ENCODE measurements around the gene FHL3.

FHL3 gene

DNA sequence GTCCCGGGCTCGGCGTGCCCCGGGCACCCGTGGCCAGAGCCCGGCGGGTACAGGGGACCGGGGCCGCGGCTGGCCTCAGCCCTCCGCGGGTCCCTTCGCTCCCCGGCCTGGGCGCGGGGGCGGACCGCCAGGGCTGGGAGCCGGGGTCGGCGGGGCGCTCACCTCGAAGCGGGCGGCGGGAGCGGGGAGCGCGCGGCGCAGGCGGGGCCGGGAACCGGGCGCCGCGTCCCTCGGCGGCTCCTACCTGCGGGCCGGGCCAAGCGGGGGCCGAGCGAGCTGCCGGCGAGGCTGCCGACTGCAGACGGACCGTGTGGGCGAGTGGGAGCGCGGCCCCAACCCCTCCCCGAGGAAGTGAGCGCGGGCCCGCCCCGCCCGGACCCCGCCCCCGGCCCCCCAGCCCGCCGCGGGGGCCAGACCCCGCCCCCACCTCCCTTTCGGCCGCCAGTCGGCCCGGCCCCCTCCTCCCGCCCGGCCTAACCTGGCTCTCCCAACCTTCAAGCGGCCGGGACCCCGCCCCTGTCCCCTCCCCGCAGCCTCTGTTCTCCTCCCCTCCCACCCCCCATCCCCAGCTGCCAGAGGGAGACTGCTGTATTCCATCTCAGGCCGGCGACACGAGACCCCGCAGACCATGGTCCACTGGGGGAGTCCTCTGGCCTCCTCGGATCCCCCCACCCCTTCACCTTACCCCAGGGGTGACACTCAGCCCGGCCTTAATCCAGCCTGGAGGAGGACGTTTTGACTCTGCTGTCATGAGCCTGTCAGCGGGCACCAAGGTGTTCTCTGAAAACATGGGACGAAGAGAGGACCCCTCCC is at the start of gene FHL3:
TSS of gene FHL3 (minus strand) at position 320 of the 813 bp plus-strand sequence. CDS start 6,102 bp downstream, outside the sequence.
- Histone ChIP-seq H3K9ac (ENCODE audit: low read depth in 1 of 2, low read length in 2 of 2) (peak within 1 kb of the TSS; percentile 31 to 79), H3K4me3 (ENCODE audit: low read depth in 1 of 2, low read length in 2 of 2) (peak within 1 kb of the TSS; percentile 51 to 76), H3K36me3 (ENCODE audit: control insufficient read depth in 1 of 2, insufficient read depth in 2 of 2, low read length in 2 of 2) (no peaks in the 10 kb centered on the region), H3K27ac (ENCODE audit: low read depth, low read length) (no peak within 1 kb of the TSS), H3K4me1 (ENCODE audit: control insufficient read depth in 1 of 2, insufficient read depth in 2 of 2, low read length in 2 of 2) (peaks cover 9 to 15% of the 10 kb centered on the region in 2 donors), H3K9me3 (ENCODE audit: control insufficient read depth in 1 of 2, low read length in 2 of 2) (no peaks in the 10 kb centered on the region), H3K27me3 (ENCODE audit: control insufficient read depth in 1 of 2, insufficient read depth in 2 of 2, low read length in 2 of 2) (peaks cover 6% of the 10 kb centered on the region in 2 donors)

- Histone ChIP-seq H3K9ac (ENCODE audit: low read depth in 1 of 2, low read length in 2 of 2) (no peak overlapping the region), H3K9me3 (ENCODE audit: control insufficient read depth in 1 of 2, low read length in 2 of 2) (no peaks in the 10 kb centered on the region), H3K36me3 (ENCODE audit: control insufficient read depth in 1 of 2, insufficient read depth in 2 of 2, low read length in 2 of 2) (no peaks in the 10 kb centered on the region), H3K4me3 (ENCODE audit: low read depth in 1 of 2, low read length in 2 of 2) (no peak overlapping the region), H3K4me1 (ENCODE audit: control insufficient read depth in 1 of 2, insufficient read depth in 2 of 2, low read length in 2 of 2) (no peaks in the 10 kb centered on the region), H3K27me3 (ENCODE audit: control insufficient read depth in 1 of 2, insufficient read depth in 2 of 2, low read length in 2 of 2) (peaks cover 18 to 21% of the 10 kb centered on the region in 2 donors), H3K27ac (ENCODE audit: low read depth, low read length) (no peak overlapping the region)
Observed at GRCh38 chr1:38053416-38054091, 48.2 kb upstream of the FHL3 start.

- peaks cover 24 to 28% of the 10 kb centered on the region in 2 donors for H3K27me3 ChIP-seq (ENCODE audit: control insufficient read depth in 1 of 2, insufficient read depth in 2 of 2, low read length in 2 of 2)
- no peaks in the 10 kb centered on the region for H3K36me3 ChIP-seq (ENCODE audit: control insufficient read depth in 1 of 2, insufficient read depth in 2 of 2, low read length in 2 of 2)
Observed at GRCh38 chr1:38052750-38053415, 47.6 kb upstream of the FHL3 start.

GRCh38 chr1:38051079-38051543 is 45.8 kb upstream of the FHL3 start:
- Histone ChIP-seq H3K27ac (ENCODE audit: low read depth, low read length) (no peak overlapping the region), H3K4me3 (ENCODE audit: low read depth in 1 of 2, low read length in 2 of 2) (no peak overlapping the region), H3K36me3 (ENCODE audit: control insufficient read depth in 1 of 2, insufficient read depth in 2 of 2, low read length in 2 of 2) (no peaks in the 10 kb centered on the region), H3K9ac (ENCODE audit: low read depth in 1 of 2, low read length in 2 of 2) (no peak overlapping the region), H3K4me1 (ENCODE audit: control insufficient read depth in 1 of 2, insufficient read depth in 2 of 2, low read length in 2 of 2) (no peaks in the 10 kb centered on the region), H3K27me3 (ENCODE audit: control insufficient read depth in 1 of 2, insufficient read depth in 2 of 2, low read length in 2 of 2) (peaks cover 30 to 34% of the 10 kb centered on the region in 2 donors), H3K9me3 (ENCODE audit: control insufficient read depth in 1 of 2, low read length in 2 of 2) (no peaks in the 10 kb centered on the region)

More at GRCh38 chr1:38052750-38053415, 47.6 kb upstream of the FHL3 start:
- Histone ChIP-seq H3K9me3 (ENCODE audit: control insufficient read depth in 1 of 2, low read length in 2 of 2) (no peaks in the 10 kb centered on the region), H3K27ac (ENCODE audit: low read depth, low read length) (no peak overlapping the region), H3K4me3 (ENCODE audit: low read depth in 1 of 2, low read length in 2 of 2) (no peak overlapping the region), H3K4me1 (ENCODE audit: control insufficient read depth in 1 of 2, insufficient read depth in 2 of 2, low read length in 2 of 2) (no peaks in the 10 kb centered on the region), H3K9ac (ENCODE audit: low read depth in 1 of 2, low read length in 2 of 2) (no peak overlapping the region)

DNA sequence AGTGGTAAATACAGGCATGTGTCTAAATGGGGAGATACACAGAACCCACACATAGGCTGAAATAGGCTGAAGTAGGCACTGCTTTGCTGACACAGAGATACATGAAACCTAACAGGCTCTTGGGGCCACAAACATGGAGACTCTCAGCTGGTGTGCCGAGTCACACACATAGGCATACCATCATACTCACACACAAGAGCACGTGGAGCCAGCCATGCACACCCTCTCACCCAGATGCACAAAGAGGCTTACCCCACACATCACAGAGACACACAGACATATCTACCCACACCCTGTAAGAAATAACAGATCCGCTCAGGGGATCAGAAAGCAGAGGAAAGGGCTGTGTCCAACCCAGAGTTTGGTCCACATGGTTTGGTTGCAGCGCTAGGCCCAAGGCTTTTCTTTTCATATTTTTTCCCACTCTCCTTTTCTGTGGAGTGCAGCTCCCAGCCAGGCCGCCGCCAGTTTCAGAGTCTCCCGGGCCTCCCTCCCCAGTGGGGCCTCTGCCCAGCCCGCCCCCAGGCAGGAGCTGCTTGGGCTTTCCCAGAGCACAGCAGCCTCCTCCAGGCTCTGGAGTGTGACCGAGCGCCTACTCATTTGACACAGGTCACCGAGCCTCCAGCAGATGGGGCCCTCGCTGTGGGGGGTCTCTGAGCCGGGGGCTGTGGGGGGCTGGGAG is 45.2 kb upstream of the FHL3 start:
- H3K9ac ChIP-seq (ENCODE audit: low read depth in 1 of 2, low read length in 2 of 2): no peak overlapping the region
- no peak overlapping the region for H3K4me3 ChIP-seq (ENCODE audit: low read depth in 1 of 2, low read length in 2 of 2)
- H3K27me3 ChIP-seq (ENCODE audit: control insufficient read depth in 1 of 2, insufficient read depth in 2 of 2, low read length in 2 of 2): peaks cover 32 to 37% of the 10 kb centered on the region in 2 donors
- no peaks in the 10 kb centered on the region for H3K9me3 ChIP-seq (ENCODE audit: control insufficient read depth in 1 of 2, low read length in 2 of 2)
- H3K36me3 ChIP-seq (ENCODE audit: control insufficient read depth in 1 of 2, insufficient read depth in 2 of 2, low read length in 2 of 2): no peaks in the 10 kb centered on the region
- H3K27ac ChIP-seq (ENCODE audit: low read depth, low read length): no peak overlapping the region
- H3K4me1 ChIP-seq (ENCODE audit: control insufficient read depth in 1 of 2, insufficient read depth in 2 of 2, low read length in 2 of 2): no peaks in the 10 kb centered on the region

- peak overlapping the region; percentile 47 to 62 for H3K4me3 ChIP-seq (ENCODE audit: low read depth in 1 of 2, low read length in 2 of 2)
- no peaks in the 10 kb centered on the region for H3K9me3 ChIP-seq (ENCODE audit: control insufficient read depth in 1 of 2, low read length in 2 of 2)
- H3K9ac ChIP-seq (ENCODE audit: low read depth in 1 of 2, low read length in 2 of 2): no peak overlapping the region
- H3K27me3 ChIP-seq (ENCODE audit: control insufficient read depth in 1 of 2, insufficient read depth in 2 of 2, low read length in 2 of 2): peaks cover 56 to 58% of the 10 kb centered on the region in 2 donors
- no peak overlapping the region for H3K27ac ChIP-seq (ENCODE audit: low read depth, low read length)
- peaks cover 3 to 8% of the 10 kb centered on the region in 2 donors for H3K4me1 ChIP-seq (ENCODE audit: control insufficient read depth in 1 of 2, insufficient read depth in 2 of 2, low read length in 2 of 2)
- H3K36me3 ChIP-seq (ENCODE audit: control insufficient read depth in 1 of 2, insufficient read depth in 2 of 2, low read length in 2 of 2): no peaks in the 10 kb centered on the region
Observed at GRCh38 chr1:38047603-38048141, 42.4 kb upstream of the FHL3 start.

DNA sequence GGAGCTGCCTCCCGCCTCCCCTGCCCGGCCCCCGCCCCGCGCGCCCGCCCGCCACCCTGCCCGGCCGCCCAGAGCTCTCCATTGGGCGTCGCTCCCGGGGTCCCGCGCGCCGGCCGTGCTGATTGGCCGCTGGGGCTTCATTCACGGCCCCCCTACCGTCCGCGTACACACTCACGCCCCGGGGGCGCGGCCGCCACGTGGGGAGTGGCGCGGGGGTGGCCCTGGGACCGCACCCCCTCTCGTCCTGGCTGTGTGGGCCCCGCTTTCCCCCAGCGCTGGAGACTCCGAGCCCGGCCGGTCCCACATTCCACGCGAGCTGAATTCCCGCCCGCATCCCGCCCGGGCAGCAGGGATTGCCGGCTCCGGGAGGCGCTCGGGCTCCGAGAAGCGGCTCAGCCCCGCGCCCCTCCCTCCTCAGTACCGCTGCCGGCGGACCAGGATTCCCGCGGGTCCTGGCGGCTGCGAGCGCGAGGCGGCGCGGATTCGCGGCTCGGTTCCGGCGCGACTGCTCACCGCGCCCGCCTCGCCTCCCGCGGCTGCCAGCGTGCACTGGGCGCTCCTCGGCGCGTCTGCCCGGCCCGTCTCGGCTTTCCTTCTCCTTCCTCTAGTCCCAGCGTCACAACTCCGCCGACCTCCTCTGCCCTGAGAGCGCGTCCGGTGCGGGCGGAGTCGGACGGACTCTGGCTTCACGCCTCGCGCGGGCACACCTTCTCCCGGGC is 41.7 kb upstream of the FHL3 start:
- H3K27me3 ChIP-seq (ENCODE audit: control insufficient read depth in 1 of 2, insufficient read depth in 2 of 2, low read length in 2 of 2): peaks cover 61 to 64% of the 10 kb centered on the region in 2 donors
- H3K27ac ChIP-seq (ENCODE audit: low read depth, low read length): no peak overlapping the region
- no peaks in the 10 kb centered on the region for H3K36me3 ChIP-seq (ENCODE audit: control insufficient read depth in 1 of 2, insufficient read depth in 2 of 2, low read length in 2 of 2)
- H3K9me3 ChIP-seq (ENCODE audit: control insufficient read depth in 1 of 2, low read length in 2 of 2): no peaks in the 10 kb centered on the region
- peaks cover 3 to 8% of the 10 kb centered on the region in 2 donors for H3K4me1 ChIP-seq (ENCODE audit: control insufficient read depth in 1 of 2, insufficient read depth in 2 of 2, low read length in 2 of 2)
- H3K9ac ChIP-seq (ENCODE audit: low read depth in 1 of 2, low read length in 2 of 2): no peak overlapping the region
- H3K4me3 ChIP-seq (ENCODE audit: low read depth in 1 of 2, low read length in 2 of 2): peak overlapping the region; percentile 47 to 62

DNA sequence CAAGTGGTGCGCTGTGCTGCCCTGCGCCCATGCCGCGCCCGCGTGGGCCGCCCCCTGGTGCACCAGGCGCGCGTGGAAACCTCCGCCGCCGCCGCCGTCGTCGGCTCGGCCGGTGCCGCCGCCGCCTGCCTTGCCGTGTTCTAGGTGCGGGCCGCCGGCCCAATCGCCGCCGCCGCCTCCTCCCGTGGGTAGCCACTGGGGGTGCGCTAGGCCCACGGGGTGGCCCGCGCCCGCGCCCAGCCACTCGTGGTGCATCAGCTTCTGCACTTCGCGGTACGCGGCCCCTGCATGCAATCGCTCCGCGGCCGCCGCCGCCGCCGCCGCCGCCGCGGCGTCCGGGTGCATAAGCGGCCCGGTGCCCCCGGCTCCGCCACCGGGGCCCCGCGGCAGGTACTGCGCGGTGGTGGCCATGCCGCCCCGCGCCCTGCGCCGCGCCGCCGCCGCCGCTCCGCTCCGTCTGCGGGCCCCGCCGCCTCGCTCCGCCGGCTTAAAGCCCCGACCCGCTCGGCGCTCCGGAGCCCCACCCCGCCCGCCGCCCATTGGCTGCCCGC is 41.1 kb upstream of the FHL3 start, which contains the start of gene POU3F1:
TSS of gene POU3F1 (minus strand) at position 461 of the 551 bp plus-strand sequence. CDS start at position 411, 50 bp downstream.
- Histone ChIP-seq H3K27me3 (ENCODE audit: control insufficient read depth in 1 of 2, insufficient read depth in 2 of 2, low read length in 2 of 2) (peaks cover 63 to 64% of the 10 kb centered on the region in 2 donors), H3K9ac (ENCODE audit: low read depth in 1 of 2, low read length in 2 of 2) (no peak within 1 kb of the TSS), H3K9me3 (ENCODE audit: control insufficient read depth in 1 of 2, low read length in 2 of 2) (no peaks in the 10 kb centered on the region), H3K4me1 (ENCODE audit: control insufficient read depth in 1 of 2, insufficient read depth in 2 of 2, low read length in 2 of 2) (peaks cover 3 to 8% of the 10 kb centered on the region in 2 donors), H3K36me3 (ENCODE audit: control insufficient read depth in 1 of 2, insufficient read depth in 2 of 2, low read length in 2 of 2) (no peaks in the 10 kb centered on the region), H3K4me3 (ENCODE audit: low read depth in 1 of 2, low read length in 2 of 2) (peak within 1 kb of the TSS; percentile 47 to 62), H3K27ac (ENCODE audit: low read depth, low read length) (no peak within 1 kb of the TSS)

All from duodenal mucosa (tissue), 2 donors.